NCI-H1048 (cell line): ENCODE data around the gene VCL.
"Not testable (repeated sequence)": the region's sequence is repeated elsewhere in the genome, so short reads cannot be mapped to it uniquely, and the experiment has no call there.

Experiments
- DNase-seq: peaks from one replicate; lab custom pipeline; 2025; lab: John Stamatoyannopoulos, UW

The VCL gene

DNA sequence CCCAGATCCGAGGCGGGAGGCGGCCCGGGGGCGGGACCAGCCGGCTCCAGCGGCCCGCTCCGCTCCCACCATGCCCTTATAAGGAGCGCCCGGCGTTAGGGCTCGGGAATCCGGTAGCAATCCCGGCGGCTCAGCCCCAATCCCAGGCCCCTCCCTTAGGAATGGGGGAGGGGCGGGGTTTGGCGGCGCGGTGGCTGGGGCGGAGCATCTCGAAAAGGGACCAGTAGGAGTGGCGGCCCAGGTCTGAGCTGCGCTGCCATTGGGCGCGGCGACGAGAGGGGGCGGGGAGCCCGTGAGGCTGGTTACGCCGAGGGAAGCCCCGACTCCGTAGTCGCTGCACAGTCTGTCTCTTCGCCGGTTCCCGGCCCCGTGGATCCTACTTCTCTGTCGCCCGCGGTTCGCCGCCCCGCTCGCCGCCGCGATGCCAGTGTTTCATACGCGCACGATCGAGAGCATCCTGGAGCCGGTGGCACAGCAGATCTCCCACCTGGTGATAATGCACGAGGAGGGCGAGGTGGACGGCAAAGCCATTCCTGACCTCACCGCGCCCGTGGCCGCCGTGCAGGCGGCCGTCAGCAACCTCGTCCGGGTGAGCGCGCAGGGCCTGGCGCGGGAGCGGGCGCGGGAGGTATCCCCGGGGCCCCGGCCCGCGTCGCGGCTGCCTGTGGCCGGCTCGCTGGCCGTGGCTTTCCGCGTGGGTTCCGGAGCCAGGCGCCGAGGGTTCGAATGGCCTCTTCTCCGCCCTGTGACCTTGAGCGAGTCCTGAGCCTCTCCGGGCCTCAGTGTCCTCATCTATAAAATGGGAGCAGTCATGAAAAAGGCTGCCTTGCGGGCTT lies at the start of gene VCL:
VCL (plus strand) TSS at position 330 of the 836 bp plus-strand sequence; CDS start at position 422, 92 bp downstream.
- DNase-seq = peak; percentile 93

GRCh38 chr10:73948947-73949633 lies 48.8 kb upstream of the VCL start:
- no peak for DNase-seq

DNA sequence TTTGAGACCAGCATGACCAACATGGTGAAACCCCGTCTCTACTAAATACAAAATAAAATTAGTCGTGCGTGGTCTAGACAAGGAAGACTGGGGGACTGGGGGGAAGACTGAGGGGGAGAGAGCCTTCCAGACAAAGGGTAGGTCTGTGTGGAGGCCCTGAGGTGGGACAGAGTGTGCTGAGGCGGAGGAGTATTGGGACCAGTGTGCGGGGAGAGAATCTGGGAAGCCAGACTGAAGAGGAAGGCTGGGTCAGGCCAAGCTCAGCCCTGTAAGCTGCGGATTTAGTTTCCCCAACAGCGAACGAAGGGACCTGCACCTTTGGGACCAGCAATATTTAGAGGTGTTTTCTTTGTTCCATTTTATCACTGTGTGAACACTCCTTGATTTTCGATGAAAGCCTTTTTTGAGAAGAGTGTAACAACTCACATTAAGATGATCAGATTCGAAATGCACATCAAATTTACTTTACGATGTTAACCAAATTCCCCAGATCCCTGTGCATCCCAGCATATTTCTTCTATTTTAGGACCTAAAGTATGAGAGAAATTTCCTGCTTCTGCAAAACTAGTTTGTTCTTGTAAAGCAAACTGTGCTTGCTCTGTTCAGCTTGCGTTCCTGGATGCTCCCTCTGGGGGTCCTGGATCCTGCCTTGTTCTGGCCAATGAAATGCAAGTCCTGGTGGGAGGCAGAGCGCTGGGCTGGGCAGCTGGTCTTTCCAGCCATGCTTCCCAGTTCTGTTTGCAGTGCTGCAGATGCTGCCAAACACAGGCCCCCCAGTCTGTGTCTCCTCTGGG lies 47.6 kb upstream of the VCL start:
- DNase-seq = no peak

GRCh38 chr10:73953665-73954064 lies 44.3 kb upstream of the VCL start:
- no peak for DNase-seq

GRCh38 chr10:73954737-73955136 lies 43.2 kb upstream of the VCL start:
- no peak for DNase-seq

DNA sequence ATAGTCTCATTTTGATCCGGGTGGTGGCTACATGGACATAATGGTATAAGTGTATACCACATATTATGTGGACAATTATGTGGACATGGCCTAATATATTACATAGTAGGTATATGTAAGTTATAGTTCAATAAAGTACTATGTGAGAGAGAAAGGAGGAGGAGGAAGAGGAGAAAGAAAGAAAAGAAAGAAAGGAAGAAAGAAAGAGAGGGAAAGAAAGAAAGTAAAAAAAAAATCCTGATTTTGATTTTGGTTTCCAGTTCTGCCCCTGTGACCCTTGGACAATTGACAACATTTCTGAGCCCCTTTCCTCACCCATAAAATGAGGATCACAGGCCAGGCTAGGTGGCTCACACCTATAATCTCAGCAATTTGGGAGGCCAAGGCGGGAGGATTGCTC lies 42.2 kb upstream of the VCL start:
- no peak for DNase-seq

GRCh38 chr10:73956476-73957359 lies 41.2 kb upstream of the VCL start:
- no peak for DNase-seq

DNA sequence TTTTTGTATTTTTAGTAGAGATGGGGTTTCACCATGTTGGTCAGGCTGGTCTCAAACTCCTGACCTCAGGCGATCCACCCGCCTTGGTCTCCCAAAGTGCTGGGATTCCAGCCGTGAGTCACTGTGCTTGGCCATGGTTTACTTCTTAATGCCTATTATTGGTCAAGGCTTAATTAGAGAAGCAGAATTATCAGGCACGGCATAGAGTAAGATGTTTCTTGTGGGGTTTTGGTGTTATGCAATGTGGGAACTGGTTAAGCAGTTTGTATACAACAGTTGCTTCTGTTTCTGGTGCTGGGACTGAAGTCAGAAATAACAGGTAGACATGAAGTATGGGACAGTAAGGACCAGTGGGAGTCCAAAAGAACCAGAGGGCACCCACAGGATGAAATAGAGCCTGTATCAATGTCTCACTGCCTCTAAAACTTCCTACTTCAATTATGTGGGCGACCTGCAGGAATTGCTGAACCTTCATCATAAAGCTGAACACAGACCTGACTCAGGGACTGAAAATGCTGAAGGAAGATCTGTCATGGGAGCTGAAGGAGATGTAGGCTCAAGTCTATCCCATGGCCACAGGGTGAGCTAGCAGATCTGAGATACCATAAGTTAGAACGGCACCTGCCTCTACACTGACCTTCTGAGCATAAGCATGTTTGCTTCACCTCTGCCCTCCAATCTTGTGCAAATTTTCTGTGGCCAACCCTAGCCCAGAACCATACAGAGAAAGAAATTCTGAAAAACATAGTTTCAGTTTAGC lies 38.3 kb upstream of the VCL start:
- DNase-seq = no peak

DNA sequence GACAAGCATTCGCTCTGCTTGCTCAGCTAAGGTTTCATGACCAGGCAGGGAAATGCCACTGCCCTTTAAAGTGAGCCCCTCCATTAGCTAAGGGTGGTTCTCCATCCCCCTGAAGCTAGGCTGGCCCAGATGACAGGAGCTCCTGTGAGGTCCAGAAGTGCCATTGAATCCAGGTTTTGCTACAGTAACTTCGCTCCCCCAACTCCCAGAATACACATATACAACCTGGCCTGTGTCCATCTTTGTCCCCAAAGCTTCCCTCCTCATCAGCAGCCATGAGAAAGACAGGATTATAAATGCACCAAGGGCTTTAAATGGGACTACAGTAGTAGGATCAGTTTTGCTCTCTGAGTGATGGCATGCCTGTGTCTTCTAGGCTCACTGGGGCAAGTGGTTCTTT lies 35.5 kb upstream of the VCL start:
- no peak for DNase-seq

GRCh38 chr10:73963533-73963932 lies 34.4 kb upstream of the VCL start:
- DNase-seq = not testable (repeated sequence)

DNA sequence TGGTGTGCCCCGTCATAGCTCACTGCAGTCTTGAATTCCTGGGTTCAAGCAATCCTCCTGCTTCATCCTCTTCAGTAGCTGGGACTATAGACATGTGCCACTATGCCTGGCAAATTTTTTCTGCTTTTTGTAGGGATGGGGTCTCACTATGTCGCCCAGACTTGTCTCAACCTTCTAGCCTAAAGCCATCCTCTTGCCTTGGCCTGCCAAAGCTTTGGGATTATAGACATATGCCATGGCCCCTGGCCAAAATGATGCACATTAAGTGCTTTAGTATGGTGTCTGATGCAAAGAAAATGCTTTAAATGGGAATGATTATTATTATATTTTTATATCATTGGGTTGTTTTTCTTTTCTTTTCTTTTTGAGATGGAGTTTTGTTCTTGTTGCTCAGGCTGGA lies 33.2 kb upstream of the VCL start:
- no peak for DNase-seq

DNA sequence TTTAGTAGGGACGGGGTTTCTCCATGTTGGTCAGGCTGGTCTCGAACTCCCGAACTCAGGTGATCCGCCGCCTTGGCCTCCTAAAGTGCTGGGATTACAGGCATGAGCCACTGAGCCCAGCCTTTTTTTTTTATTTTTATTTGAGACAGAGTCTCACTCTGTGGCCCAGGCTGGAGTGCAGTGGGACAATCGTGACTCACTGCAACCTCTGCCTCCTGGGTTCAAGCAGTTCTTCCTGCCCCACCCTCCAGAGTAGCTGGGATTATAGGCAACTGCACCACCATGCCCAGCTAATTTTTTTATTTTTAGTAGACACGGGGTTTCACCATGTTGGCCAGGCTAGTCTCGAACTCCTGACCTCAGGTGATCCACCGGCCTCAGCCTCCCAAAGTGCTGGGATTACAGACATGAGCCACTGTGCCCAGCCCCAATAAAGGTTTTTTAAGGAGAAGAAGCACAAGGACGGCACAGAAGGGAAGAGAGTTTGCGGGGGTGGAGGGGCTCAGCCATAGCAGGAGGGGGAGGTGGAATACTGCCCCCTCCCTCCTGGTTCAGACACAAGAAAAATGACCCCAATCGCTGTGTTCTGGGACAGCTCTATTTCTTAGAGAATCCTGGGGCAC lies 32.5 kb upstream of the VCL start:
- DNase-seq = not testable (repeated sequence)

GRCh38 chr10:73965890-73966768 lies 31.8 kb upstream of the VCL start:
- DNase-seq = peak; percentile 28

DNA sequence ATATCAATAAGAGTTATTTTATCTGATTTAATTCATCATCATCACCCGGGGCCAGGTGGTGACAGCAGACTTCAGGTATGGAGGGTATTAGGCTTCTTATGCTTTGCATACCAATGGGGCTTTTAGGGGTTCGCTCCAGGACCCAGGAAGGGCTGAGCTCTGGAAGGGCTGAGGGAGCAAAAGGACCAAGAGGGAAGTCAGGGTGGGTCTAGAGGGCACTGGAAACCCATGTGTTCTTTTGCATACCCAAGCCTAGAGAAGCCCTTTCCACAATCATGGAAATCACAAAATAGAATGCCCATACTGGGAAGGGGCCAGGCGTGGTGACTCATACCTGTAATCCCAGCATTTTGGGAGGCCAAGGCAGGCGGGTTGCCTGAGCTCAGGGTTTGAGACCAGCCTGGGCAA lies 30.9 kb upstream of the VCL start:
- DNase-seq = no peak

- no peak for DNase-seq
Observed at GRCh38 chr10:73967544-73967943, 30.4 kb upstream of the VCL start.

DNA sequence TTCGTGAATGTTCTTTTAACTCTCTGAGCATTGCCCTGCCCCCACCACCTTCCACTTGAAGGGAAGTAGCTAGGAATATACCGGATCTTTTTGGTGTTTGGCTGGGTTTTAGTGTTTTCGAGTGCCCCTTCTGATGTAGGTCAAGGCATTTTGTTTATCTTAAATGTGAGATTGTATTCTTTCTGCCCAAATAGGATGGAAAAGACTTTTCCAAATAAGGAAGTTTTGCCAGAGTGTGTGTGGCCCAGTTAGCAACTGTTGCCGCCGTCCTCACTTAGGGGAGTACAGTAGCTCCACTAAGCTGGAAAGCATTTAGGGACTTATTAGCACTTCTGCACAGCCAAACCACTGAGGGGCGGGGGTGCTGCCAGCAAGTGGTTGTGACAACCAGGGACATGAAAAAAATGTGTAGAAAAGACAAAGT lies 29.8 kb upstream of the VCL start:
- no peak for DNase-seq

DNA sequence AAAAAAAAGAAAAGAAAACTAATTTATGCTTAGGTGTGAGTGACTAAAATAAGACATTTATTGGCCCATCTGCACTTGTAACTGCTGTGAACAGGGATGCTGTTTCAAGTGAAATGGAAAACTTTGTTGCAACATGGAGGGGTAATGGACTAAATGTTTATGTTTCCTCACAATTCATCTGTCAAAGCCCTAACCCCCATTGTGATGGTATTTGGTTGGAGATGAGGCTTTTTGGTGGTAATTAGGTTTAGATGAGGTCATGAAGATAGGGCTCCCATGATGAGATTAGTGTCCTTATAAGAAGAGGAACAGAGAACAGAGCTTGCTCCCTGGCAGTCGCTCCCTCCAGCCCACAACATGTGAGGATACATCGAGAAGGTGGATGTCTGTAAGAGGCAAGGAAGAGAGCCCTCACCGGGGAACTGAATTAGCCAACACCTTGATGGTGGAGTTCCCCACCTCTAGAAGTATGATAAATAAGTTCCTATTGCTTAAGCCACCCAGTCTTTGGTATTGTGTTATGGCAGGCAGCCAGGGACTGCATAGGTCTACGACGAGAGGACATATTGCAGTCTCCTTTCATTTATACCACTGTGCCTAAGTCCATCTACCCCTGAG lies 28.6 kb upstream of the VCL start:
- DNase-seq = no peak

GRCh38 chr10:73970845-73971244 lies 27.1 kb upstream of the VCL start:
- no peak for DNase-seq
